Endothelial cell (in vitro differentiated cells): ENCODE results near the gene NTM. TPM values are rescaled to one million over a fixed set of nuclear protein-coding genes. Genes with fewer than 3 reads are reported as not detected.

ENCODE experiments used
- DNase-seq: peaks from one replicate; pipeline ENCODE4 v3.0.0; 2021; ENCODE audit warnings: low spot score
- H3K27ac Mint-ChIP-seq: one replicate; pipeline ENCODE4 v1.8.0; 2021; ENCODE audit warnings: mixed read lengths, inconsistent platforms; ENCODE audit not compliant: unreplicated experiment
- H3K27me3 Mint-ChIP-seq: one replicate; pipeline ENCODE4 v1.8.0; 2021; ENCODE audit warnings: mild to moderate bottlenecking, moderate library complexity, mixed read lengths, inconsistent platforms; ENCODE audit not compliant: unreplicated experiment
- H3K36me3 Mint-ChIP-seq: one replicate; pipeline ENCODE4 v1.8.0; 2021; ENCODE audit warnings: mild to moderate bottlenecking, low read depth, mixed read lengths, inconsistent platforms; ENCODE audit not compliant: unreplicated experiment
- H3K4me1 Mint-ChIP-seq: one replicate; pipeline ENCODE4 v1.8.0; 2021; ENCODE audit warnings: mild to moderate bottlenecking, mixed read lengths, inconsistent platforms; ENCODE audit not compliant: unreplicated experiment
- H3K4me3 Mint-ChIP-seq: one replicate; pipeline ENCODE4 v1.8.0; 2021; ENCODE audit warnings: mild to moderate bottlenecking, mixed read lengths, inconsistent platforms; ENCODE audit not compliant: unreplicated experiment
- H3K9me3 Mint-ChIP-seq: one replicate; pipeline ENCODE4 v1.8.0; 2021; ENCODE audit warnings: mixed read lengths, inconsistent platforms; ENCODE audit not compliant: unreplicated experiment
- CTCF ChIP-seq: fragments of 200-600 bp; sonication (generic); IDR thresholded peaks from one replicate; pipeline ENCODE4 v1.5.0; 2021; ENCODE audit warnings: antibody characterized with exemption; ENCODE audit not compliant: unreplicated experiment
- total RNA-seq: library from RNA; stranded (reverse); fragmentation: NEBNext Ultra II Directional; extraction: Animal tissue kit (Norgen Biotek cat#: 25700); gene quantifications from one replicate; pipeline ENCODE4 v1.2.1, GENCODE V29; 2021; ENCODE audit not compliant: unreplicated experiment

Gene NTM
- total RNA-seq, 1 donor from 2014 or later, result 3.6 TPM

DNA sequence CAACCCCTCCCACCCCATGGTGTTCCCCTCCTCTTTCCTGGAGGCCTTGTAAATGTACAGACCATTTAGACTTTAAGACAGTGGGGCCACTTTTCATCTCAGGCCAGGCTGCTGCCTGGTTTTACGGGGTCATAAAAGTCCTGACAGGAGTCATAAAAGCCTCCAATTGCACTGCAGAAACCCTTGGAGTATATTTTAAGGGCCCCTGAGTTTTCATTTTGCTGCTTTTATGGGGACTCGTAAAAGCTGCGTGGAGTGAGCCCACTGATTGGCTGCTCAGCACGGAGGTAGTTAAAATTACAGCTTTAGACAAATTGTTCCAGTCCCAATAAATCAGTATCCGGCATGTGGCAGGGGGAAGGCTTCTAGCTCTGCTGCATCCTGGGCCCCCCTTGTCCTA, 627.6 kb downstream of the NTM start:
- DNase-seq, result no peak
- Mint-ChIP-seq H3K9me3 (peaks cover 9% of the 10 kb centered on the region), H3K27me3 (peaks cover 2% of the 10 kb centered on the region), H3K4me1 (no peaks in the 10 kb centered on the region), H3K4me3 (no peak overlapping the region), H3K36me3 (peaks cover 15% of the 10 kb centered on the region), H3K27ac (no peak overlapping the region)
- TF ChIP-seq CTCF, result no peak

- Mint-ChIP-seq H3K4me3 (no peak overlapping the region), H3K9me3 (peaks cover 9% of the 10 kb centered on the region), H3K4me1 (no peaks in the 10 kb centered on the region), H3K27ac (no peak overlapping the region), H3K36me3 (peaks cover 15% of the 10 kb centered on the region), H3K27me3 (peaks cover 2% of the 10 kb centered on the region)
- TF ChIP-seq CTCF, result no peak
- no peak for DNase-seq
Observed at GRCh38 chr11:131999084-131999483, 628.7 kb downstream of the NTM start.

GRCh38 chr11:131999955-132000354, 629.5 kb downstream of the NTM start:
- no peak for DNase-seq
- Mint-ChIP-seq H3K27ac (no peak overlapping the region), H3K4me3 (no peak overlapping the region), H3K4me1 (no peaks in the 10 kb centered on the region), H3K27me3 (peaks cover 2% of the 10 kb centered on the region), H3K9me3 (peaks cover 9% of the 10 kb centered on the region), H3K36me3 (peaks cover 15% of the 10 kb centered on the region)
- TF ChIP-seq CTCF, result no peak

DNA sequence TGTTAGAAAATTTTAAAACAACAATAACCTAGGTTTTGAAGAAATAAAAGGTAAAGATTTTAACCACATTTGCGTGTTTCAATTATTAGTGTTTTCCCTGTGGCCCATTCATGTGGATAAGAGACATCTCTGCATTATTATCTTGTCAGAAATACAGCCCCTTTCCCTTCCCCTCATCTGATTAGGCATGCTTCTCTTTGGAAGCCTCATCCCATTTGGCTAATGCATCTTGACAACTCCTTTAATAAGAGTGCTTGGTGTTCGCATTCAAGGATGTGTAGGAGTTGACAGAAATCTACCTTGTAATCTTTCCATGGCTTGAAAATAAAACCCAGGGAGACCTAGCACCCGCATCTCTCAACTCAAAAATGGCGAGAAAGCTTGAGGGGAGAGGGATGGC, 635.5 kb downstream of the NTM start:
- Mint-ChIP-seq H3K27me3 (no peaks in the 10 kb centered on the region), H3K4me3 (no peak overlapping the region), H3K4me1 (no peaks in the 10 kb centered on the region)

More for the DNA sequence above, 635.5 kb downstream of the NTM start:
- no peak for TF ChIP-seq CTCF
- Mint-ChIP-seq H3K36me3 (no peaks in the 10 kb centered on the region), H3K9me3 (no peaks in the 10 kb centered on the region), H3K27ac (no peak overlapping the region)
- no peak for DNase-seq
